HG02678 (cell line): ENCODE results near the gene KLHDC8A.
"Not testable (repeated sequence)": the region's sequence is repeated elsewhere in the genome, so short reads cannot be mapped to it uniquely, and the experiment has no call there.

Experiments used
- ATAC-seq: cut with Tn5 transposase; IDR thresholded peaks from one replicate; pipeline ENCODE4 v1.9.1; 2021; ENCODE audit warnings: mild to moderate bottlenecking, moderate library complexity; ENCODE audit not compliant: unreplicated experiment

The KLHDC8A gene

GRCh38 chr1:205298191-205298994, 58.3 kb downstream of the KLHDC8A start:
- no peak for ATAC-seq

GRCh38 chr1:205297546-205298177, 59.1 kb downstream of the KLHDC8A start:
- ATAC-seq: not testable (repeated sequence)

GRCh38 chr1:205296154-205296553, 60.6 kb downstream of the KLHDC8A start:
- ATAC-seq: no peak

GRCh38 chr1:205294934-205295333, 61.8 kb downstream of the KLHDC8A start:
- no peak for ATAC-seq

DNA sequence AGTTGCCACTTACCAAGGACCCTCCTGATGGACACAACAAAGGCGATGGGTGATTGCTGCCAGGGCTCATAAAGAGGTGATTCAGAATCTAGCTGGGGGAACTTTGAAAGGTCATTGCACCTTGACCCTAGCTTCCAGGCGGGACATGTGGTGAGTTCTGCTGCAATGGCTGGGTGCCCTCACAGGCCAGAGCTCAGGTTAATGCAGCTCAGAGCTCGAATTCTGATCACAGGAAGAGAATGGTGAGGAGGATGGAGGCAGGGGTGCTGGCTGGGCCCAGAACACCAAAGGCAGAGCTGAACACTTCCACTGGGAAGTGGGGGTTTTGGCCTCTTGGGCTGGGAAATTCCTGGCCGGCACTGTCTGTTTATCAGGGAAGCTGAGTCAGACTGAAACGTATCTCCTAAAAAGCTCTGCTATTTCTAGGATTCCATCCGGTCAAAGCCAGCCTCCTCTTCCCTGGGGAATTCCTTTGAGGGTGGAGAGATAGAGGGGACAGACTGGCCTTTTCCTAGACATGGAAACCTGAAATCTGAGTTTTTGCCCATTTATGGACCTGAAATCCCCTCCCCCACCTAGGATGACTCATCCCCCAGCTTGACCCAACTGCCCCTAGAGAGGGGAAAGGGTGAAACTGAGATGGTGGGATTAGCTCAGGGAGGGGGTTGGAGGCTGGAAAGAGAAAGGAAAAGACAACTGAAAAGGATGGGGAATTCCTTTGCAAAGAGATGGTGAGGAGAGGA, 62.4 kb downstream of the KLHDC8A start:
- no peak for ATAC-seq

GRCh38 chr1:205293350-205294074, 63.2 kb downstream of the KLHDC8A start:
- ATAC-seq: no peak

- no peak for ATAC-seq
Observed at GRCh38 chr1:205291596-205291995, 65.1 kb downstream of the KLHDC8A start.

DNA sequence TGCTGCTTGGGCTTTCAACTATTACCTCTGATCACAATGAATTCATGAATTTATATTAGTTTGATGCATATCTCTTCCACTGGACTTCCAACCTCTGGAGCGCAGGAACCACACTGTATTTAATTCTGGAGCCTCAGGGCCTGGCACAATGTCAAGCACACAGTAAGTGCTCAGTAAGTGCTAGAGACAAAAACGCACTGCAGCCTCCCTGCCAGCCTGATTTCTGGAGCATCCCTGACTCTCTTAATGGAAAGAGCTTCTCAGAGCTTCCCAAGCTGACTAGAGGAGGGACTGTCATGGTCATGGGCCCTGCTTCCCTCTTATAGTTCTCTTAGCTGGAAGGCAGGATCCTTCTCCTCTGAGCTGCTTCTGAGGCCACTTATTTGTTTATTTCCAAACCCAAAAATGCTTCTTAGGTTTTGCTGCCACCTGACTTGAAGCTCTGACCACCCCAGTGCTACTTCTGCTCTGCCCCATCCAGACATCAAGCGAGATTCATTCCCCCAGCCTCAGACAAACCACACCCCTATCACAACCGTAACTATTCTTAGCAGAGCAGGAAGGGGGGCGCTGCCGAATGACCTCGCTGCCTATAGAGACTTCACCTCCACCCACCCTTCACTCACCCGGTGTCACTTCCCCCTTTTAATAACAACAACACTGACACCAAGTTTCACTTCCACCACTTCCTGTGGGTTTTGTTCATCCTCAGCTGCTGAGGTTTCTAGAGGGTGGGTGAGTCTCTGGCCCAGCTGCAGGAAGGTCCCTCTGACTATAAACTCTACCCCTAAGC, 68.8 kb downstream of the KLHDC8A start:
- ATAC-seq: peak; percentile 79

DNA sequence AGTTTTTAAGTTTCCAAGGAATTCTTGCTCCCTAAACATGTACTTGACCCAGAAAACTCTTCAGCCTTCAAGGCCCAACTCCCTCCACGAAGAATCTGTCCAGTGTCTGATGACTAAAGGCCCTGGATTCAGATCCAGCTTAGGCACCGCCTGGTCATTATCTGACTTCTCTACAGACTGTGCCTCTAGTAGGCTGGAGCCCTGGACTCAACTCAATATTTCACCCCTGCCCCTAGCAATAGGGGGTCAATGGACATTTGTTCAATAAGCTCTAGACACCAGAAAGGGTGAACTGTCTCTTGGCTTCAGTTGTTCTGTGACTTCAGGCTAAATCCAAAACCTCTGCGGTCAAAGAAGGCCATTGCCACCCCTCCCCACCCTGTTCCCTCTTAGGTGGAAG, 69.6 kb downstream of the KLHDC8A start:
- no peak for ATAC-seq

- ATAC-seq: peak; percentile 34
Observed at GRCh38 chr1:205286335-205286950, 70.3 kb downstream of the KLHDC8A start.
